ENCODE data around the gene IFITM2.
A peak's percentile ranks its signal among the peaks of the same experiment; 100 is the strongest.
"Not testable (repeated sequence)": the region's sequence is repeated elsewhere in the genome, so short reads cannot be mapped to it uniquely, and the experiment has no call there.

Gene IFITM2

DNA sequence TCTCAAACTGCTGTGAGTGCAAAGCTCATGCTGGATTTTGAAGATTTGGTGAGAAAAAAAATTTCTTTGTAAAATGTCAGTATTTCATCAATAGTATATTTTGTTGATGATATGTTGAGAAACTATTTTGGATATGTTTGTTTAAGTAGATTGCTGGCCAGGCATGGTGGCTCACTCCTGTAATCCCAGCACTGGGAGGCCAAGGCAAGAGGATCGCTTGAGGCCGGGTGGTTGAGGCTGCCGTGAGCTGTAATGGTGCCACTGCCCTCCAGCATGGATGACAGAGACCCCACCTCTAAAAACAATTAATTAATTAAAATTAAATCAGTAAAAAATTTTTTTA lies 19.9 kb downstream of the IFITM2 start:
- no peak for DNase-seq

DNA sequence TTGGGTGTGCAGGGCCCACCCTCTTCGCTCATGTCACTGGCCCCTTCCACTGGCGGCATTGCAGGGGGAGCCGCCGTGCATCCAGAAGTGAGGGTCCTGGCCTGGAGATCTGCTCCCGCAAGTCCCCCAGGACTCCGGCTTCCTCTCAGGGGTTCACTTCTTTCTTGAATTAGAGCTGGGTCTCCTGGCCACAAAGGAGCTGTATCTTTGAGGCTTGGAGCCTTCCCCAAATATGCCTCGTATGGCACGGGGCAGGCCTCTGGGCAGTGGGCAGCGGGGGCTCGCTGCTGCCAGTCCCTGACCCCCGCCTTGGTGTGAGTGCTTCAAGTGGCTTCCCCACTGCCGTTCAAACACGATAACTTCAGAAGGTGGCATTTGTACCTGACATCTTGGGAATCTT lies 20.4 kb downstream of the IFITM2 start:
- DNase-seq, result no peak

GRCh38 chr11:328516-329100 lies 21.0 kb downstream of the IFITM2 start:
- DNase-seq, result not testable (repeated sequence)

GRCh38 chr11:329886-330253 lies 22.3 kb downstream of the IFITM2 start:
- no peak for DNase-seq

DNA sequence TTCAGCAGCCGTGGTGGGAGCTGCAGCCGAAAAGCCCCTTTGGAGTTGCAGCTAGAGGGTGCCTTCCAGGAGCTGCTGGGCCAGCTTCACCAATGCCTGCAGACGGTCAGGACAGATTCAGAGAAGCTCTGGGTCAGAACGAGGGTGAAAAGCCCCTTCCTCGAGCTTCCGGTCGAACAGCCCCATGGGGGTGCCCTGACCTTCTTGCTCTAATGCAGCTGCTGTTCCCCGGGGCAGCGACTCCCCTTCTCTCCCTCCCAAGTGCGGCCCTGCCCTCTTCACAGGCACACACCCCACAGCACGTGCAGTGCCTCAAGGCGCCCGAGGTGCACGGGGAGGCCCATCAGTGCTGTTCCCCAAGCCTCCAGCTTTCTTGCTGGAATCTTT lies 22.7 kb downstream of the IFITM2 start:
- peak; percentile 27 for DNase-seq

- DNase-seq, result peak; percentile 28
Measured at GRCh38 chr11:330694-331357, 23.2 kb downstream of the IFITM2 start.

DNA sequence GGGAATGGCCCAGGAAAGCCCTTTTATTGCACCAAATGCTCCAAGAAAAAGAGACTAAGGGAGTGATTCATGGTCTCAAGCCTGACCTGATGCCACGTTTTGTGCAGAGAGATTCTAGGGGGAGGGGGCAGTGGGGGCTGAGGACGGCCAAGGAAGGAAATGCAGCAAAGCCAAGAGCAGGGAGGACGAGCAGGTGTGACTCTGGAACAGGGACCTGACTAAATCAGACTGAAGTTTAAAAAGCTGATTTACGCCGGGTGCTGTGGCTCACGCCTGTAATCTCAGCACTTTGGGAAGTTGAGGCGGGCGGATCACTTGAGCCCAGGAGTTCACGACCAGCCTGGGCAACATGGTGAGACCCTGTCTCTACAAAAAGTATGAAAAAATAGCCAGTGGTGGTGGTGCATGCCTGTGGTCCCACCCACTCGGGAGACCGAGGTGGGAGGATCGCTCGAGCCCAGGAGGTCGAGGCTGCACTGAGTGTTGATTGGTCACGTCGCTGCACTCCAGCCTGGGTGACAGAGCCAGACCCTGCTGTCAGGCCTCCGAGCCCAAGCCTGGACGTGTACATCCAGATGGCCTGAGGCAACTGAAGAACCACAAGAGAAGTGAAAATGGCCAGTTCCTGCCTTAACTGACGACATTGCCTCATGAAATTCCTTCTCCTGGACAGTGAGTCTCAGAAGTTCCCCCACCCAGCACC lies 23.9 kb downstream of the IFITM2 start:
- DNase-seq, result no peak

- no peak for DNase-seq
Measured at GRCh38 chr11:332651-333480, 25.2 kb downstream of the IFITM2 start.

DNA sequence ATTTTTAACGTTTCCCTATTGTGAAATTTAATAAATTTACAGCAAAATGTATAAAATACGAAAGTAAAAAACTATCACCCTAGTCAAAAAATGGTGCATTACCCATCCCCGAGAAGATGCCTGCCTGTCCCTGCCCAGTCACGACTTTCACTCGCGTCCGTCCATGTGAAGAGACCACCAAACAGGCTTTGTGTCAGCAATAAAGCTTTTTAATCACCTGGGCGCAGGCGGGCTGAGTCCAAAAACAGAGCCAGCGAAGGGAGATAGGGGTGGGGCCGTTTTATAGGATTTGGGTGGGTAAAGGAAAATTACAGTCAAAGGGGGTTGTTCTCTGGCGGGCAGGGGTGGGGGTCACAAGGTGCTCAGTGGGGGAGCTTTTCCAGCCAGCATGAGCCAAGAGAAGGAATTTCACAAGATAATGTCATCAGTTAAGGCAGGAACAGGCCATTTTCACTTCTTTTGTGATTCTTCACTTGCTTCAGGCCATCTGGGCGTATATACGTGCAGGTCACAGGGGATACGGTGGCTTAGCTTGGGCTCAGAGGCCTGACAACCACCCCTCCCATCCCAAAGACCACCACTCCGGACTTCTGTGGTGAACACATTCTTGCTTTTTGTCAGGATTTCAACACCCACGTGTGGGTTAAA lies 26.1 kb downstream of the IFITM2 start:
- DNase-seq, result not testable (repeated sequence)

GRCh38 chr11:334264-334994 lies 26.8 kb downstream of the IFITM2 start:
- DNase-seq, result no peak

GRCh38 chr11:335779-336658 lies 28.4 kb downstream of the IFITM2 start:
- DNase-seq, result no peak

GRCh38 chr11:336659-337198 lies 29.1 kb downstream of the IFITM2 start:
- no peak for DNase-seq

GRCh38 chr11:337711-338110 lies 30.1 kb downstream of the IFITM2 start:
- no peak for DNase-seq

GRCh38 chr11:339963-340362 lies 32.3 kb downstream of the IFITM2 start:
- DNase-seq, result no peak

DNA sequence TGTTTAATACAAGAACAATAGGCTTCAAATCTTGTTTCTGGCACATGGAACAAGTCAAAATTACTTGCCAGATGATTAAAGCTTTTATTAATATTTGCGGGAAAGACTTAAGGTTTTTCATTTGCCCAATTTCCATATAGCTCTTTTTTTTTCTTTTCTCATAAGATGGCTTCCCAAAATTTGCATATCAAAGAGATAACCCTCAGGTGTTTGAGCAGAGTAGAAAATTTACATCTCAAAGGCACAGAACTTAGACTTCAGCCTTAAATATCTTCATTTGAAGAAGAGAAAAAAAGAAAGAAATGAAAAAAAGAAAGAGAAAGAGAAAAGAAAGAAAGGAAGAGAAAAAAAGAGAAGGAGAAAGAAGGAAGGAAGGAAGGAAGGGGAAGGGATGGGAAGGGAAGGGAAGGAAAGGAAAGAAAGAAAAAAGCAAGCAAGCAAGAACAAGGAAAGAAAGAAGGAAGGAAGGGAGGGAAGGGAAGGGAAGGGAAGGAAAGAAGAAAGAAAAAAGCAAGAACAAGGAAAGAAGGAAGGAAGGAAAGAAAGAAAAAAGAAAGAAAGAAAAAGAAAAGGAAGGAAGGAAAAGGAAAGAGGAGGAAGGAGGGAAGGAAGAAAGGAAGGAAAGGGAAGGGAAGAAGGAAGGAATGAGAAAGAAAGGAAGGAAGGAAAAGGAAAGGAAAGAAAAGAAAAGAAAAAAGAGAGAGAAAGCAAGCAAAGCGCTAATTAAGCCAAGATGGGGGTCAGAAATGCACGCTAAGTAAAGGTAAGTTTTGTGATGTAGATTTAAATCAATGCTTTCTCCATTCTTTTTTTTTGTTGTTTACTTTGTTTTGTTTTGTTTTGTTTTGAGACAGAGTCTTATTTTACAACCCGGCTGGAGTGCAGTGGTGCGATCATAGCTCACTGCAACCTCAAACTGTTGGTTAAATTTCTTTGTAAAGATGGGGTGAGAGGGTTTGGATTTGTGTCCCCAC lies 33.2 kb downstream of the IFITM2 start:
- DNase-seq, result no peak

- DNase-seq, result no peak
Measured at GRCh38 chr11:342328-342727, 34.7 kb downstream of the IFITM2 start.

GRCh38 chr11:344836-345578 lies 37.4 kb downstream of the IFITM2 start:
- DNase-seq, result no peak

DNA sequence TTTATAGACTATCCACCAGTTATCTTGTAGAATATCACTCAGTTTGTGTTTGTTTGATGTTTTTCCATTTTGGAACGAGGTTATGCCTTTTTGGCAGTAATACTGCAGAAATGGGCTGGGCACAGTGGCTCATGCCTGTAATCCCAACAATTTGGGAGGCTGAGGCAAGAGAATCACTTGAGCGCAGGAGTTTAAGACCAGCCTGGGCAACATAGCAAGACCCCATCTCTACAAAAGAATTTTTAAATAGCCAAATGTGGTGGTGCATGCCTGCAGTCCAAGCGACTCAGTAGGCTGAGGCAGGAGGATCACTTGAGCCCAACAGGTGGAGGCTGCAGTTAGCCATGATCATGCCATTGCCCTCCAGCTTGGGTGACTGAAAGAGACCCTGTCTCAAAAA lies 38.9 kb downstream of the IFITM2 start:
- no peak for DNase-seq
